Measurements from ENCODE around the gene KDM4B. TPM values are rescaled to one million over a fixed set of nuclear protein-coding genes. Genes with fewer than 3 reads are reported as not detected.

KDM4B gene
- total and polyA plus RNA-seq, 2 of the 8 experiments (the other 6 are each of a cell fraction or from before 2014, with no cell fraction given): 12.0 to 31.9 TPM

DNA sequence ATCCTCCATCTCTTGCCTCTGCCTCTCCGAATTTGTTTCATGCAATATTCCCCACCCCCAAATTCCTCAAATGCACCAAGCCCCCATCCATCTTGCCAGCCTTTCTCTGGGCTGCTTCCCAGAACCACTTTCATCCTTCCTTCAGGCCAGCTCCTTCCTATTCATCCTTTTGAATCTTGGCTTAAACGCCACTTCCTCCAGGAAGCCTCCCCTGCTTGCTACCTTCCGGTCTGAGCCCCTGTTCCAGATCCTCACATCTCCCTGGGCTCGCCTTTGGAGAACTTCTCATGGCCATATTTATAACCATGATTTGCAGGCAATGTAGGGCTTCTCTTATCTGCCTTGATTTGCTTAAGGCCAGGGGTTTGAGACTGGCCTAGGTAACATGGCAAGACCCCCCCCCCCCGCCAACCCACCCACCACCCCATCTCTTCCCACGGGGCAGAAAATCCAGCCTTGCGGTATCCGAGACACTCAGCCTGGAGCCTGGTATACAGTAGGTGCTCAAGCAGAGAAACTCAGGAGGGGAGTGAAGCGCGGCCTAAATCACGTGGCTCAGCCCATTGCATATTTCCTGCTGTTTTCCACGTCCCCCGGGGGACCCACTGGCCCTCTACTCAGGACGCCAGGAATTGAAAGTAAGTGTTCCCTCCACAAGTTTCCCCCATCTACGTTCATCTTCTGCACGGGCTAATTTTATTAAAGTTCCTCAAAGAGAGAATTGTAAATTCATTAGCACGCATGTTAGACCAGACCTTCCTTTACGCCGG is 219.8 kb downstream of the KDM4B start (continued):
- TF ChIP-seq RAD21 (IDR thresholded peaks at IDR 0.05 in 1 of 2, conservative IDR thresholded peaks at IDR 0.05 in 1 of 2; ENCODE audit: low read depth in 2 of 2, low read length in 2 of 2): no peak
